Liver (tissue), 9 donors: Measurements from ENCODE around the gene MAP1LC3C. TPM values are rescaled to one million over a fixed set of nuclear protein-coding genes. Genes with fewer than 3 reads are reported as not detected.

Experiments used
- DNase-seq: peaks from one replicate; pipeline ENCODE4 v3.0.0-alpha.2; 2017; ENCODE audit warnings: low spot score
- H3K27ac ChIP-seq, 2 donors: one replicate each; pipeline ENCODE4 v1.7.0; 2013; ENCODE audit warnings: inconsistent platforms in 2 of 2, low read length in 2 of 2, control low read depth in 1 of 2, low read depth in 1 of 2, mild to moderate bottlenecking in 1 of 2
- H3K27me3 ChIP-seq, 4 donors: one replicate each; pipeline versions ENCODE4 v1.6.1 to v1.7.0; 2013; ENCODE audit warnings: low read length in 3 of 4, inconsistent platforms in 1 of 4, mild to moderate bottlenecking in 1 of 4, moderate library complexity in 1 of 4; ENCODE audit not compliant: control insufficient read depth in 4 of 4, insufficient read depth in 4 of 4
- H3K36me3 ChIP-seq, 4 donors: one replicate each; pipeline versions ENCODE4 v1.6.1 to v1.7.0; 2013; ENCODE audit warnings: low read length in 3 of 4, mild to moderate bottlenecking in 3 of 4, low read depth in 1 of 4, moderate library complexity in 1 of 4; ENCODE audit not compliant: control insufficient read depth in 4 of 4, insufficient read depth in 3 of 4
- H3K4me1 ChIP-seq, 4 donors: one replicate each; pipeline versions ENCODE4 v1.6.1 to v1.7.0; 2013; ENCODE audit warnings: low read length in 3 of 4, mild to moderate bottlenecking in 3 of 4, moderate library complexity in 1 of 4; ENCODE audit not compliant: control insufficient read depth in 4 of 4, insufficient read depth in 4 of 4
- H3K4me3 ChIP-seq, 3 donors: one replicate each; pipeline versions ENCODE4 v1.6.1 to v1.7.0; 2013; ENCODE audit warnings: low read length in 3 of 3, control low read depth in 1 of 3, low read depth in 1 of 3, mild to moderate bottlenecking in 1 of 3
- H3K9ac ChIP-seq, 2 donors: one replicate each; pipeline ENCODE4 v1.7.0; 2013; ENCODE audit warnings: low read length in 2 of 2, mild to moderate bottlenecking in 2 of 2, moderate library complexity in 2 of 2, control low read depth in 1 of 2, low read depth in 1 of 2
- H3K9me3 ChIP-seq, 4 donors: one replicate each; pipeline versions ENCODE4 v1.6.1 to v1.7.0; 2013; ENCODE audit warnings: low read length in 3 of 4; ENCODE audit not compliant: control insufficient read depth in 4 of 4
- FOXA1 ChIP-seq: IDR thresholded peaks from 2 replicates; pipeline ENCODE4 v1.6.1; 2016; ENCODE audit warnings: antibody characterized with exemption
- FOXA2 ChIP-seq: IDR thresholded peaks from 2 replicates; pipeline ENCODE4 v1.6.1; 2016; ENCODE audit warnings: antibody characterized with exemption
- GABPA ChIP-seq, 2 donors: IDR thresholded peaks in 1 of 2; conservative IDR thresholded peaks in 1 of 2; 2 replicates each; pipeline ENCODE4 v1.6.1; 2016; ENCODE audit warnings: antibody characterized with exemption in 2 of 2, mild to moderate bottlenecking in 1 of 2, moderate library complexity in 1 of 2
- HNF4A ChIP-seq, 2 donors: conservative IDR thresholded peaks; 2 replicates each; pipeline ENCODE4 v1.6.1; 2016; ENCODE audit warnings: antibody characterized with exemption in 2 of 2, mild to moderate bottlenecking in 2 of 2
- HNF4G ChIP-seq: IDR thresholded peaks from 2 replicates; pipeline ENCODE4 v1.6.1; 2016; ENCODE audit warnings: antibody characterized with exemption
- NR2F2 ChIP-seq: IDR thresholded peaks from 2 replicates; pipeline ENCODE4 v1.6.1; 2016; ENCODE audit warnings: antibody characterized with exemption
- RXRA ChIP-seq, 2 donors: IDR thresholded peaks; 2 replicates each; pipeline ENCODE4 v1.6.1; 2017 to 2018; ENCODE audit warnings: antibody characterized with exemption in 2 of 2, mild to moderate bottlenecking in 1 of 2
- SP1 ChIP-seq: IDR thresholded peaks from 2 replicates; pipeline ENCODE4 v1.6.1; 2018; ENCODE audit warnings: antibody characterized with exemption, mild to moderate bottlenecking
- TAF1 ChIP-seq: conservative IDR thresholded peaks from 2 replicates; pipeline ENCODE4 v1.6.1; 2016; ENCODE audit warnings: antibody characterized with exemption, mild to moderate bottlenecking
- YY1 ChIP-seq: IDR thresholded peaks from 2 replicates; pipeline ENCODE4 v1.6.1; 2016; ENCODE audit warnings: antibody characterized with exemption, mild to moderate bottlenecking
- WGBS: extraction: QIAGEN DNeasy Blood & Tissue Kit; methylation state at CpG from one replicate; pipeline ENCODE4 v1.1.7; 2013; 5-methylcytosine and 5-hydroxymethylcytosine counted together
- polyA plus RNA-seq, 2 donors: library from polyadenylated mRNA; stranded (reverse) in 1 of 2; unstranded in 1 of 2; fragments of 200-250 nt in 1 of 2; fragments of >200 nt in 1 of 2; fragmentation: Nextera tagmentation in 1 of 2; extraction: Ambion mirVana in 1 of 2; gene quantifications; one replicate each; pipeline versions ENCODE4 v1.2.1 to v1.2.3, GENCODE V29; 2013 to 2015
- total RNA-seq, 2 donors: library from RNA; depleted of rRNA; stranded (reverse); fragments of >200 nt; gene quantifications; one replicate each; pipeline ENCODE4 v1.2.3, GENCODE V29; 2014
- TF ChIP-seq, protein P1 (sequence below): IDR thresholded peaks from 2 replicates; pipeline ENCODE4 v1.6.1; 2016; ENCODE audit warnings: antibody characterized with exemption
- TF ChIP-seq, protein P2 (sequence below): IDR thresholded peaks from 2 replicates; pipeline ENCODE4 v1.6.1; 2016; ENCODE audit warnings: antibody characterized with exemption
- TF ChIP-seq, protein P3 (sequence below): IDR thresholded peaks from 2 replicates; pipeline ENCODE4 v1.6.1; 2016; ENCODE audit warnings: antibody characterized with exemption, mild to moderate bottlenecking
- TF ChIP-seq, protein P4 (sequence below): fragments of 150-350 bp; IDR thresholded peaks from 2 replicates; pipeline ENCODE4 v1.5.1; 2017; ENCODE audit warnings: improper control_type of control experiment, low read depth, low read length; ENCODE audit not compliant: missing input control
- TF ChIP-seq, protein P5 (sequence below): IDR thresholded peaks from 2 replicates; pipeline ENCODE4 v1.6.1; 2016; ENCODE audit warnings: antibody characterized with exemption
- donor health status: healthy.
- donor health status: healthy.
- donor health status: healthy.
- donor health status: healthy.
- donor health status: healthy.

Gene MAP1LC3C
- total and polyA plus RNA-seq, 4 donors = not detected

DNA sequence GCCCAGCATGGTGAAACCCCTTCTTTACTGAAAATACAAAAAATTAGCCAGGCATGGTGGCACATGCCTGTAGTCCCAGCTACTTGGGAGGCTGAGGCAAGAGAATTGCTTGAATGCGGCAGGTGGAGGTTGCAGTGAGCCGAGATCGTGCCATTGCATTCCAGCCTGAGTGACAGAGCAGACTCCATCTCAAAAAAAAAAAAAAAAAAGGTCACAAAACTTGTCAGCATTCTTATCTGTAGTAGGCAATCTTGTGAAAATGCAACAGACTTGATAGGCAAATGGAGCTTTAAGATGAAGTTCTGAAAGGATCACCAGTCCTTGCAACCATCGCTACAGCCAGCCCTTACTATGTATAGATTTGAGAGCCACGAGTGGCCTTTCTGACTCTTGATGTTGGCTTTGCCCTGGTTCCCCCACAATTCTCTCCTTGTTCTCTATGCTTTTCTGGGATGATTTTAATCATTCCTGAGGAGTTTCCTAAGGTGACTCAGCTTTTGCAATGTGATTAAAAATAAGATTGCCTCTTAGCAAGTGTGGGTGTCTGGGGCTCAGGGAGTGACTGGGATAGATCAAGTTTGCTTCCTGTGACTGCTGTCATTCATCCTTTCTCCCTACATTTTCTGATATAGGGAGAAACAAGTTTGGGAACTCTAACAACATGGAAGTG is 7.1 kb upstream of the MAP1LC3C start:
- no peaks in the 10 kb centered on the region for H3K27me3 ChIP-seq
- H3K9ac ChIP-seq = no peak overlapping the region
- H3K4me3 ChIP-seq = no peak overlapping the region
- H3K27ac ChIP-seq = no peak overlapping the region
- TF ChIP-seq, protein P1, sequence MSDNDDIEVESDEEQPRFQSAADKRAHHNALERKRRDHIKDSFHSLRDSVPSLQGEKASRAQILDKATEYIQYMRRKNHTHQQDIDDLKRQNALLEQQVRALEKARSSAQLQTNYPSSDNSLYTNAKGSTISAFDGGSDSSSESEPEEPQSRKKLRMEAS = no peak
- TF ChIP-seq HNF4G = no peak
- TF ChIP-seq, protein P2, sequence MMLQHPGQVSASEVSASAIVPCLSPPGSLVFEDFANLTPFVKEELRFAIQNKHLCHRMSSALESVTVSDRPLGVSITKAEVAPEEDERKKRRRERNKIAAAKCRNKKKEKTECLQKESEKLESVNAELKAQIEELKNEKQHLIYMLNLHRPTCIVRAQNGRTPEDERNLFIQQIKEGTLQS = no peak
- TF ChIP-seq GABPA (IDR thresholded peaks at IDR 0.05 in 1 of 2, conservative IDR thresholded peaks at IDR 0.05 in 1 of 2) = no peak
- TF ChIP-seq YY1 = no peak
- TF ChIP-seq RXRA (IDR thresholded peaks at IDR 0.05) = no peak
- TF ChIP-seq NR2F2 = no peak
- no peak for TF ChIP-seq FOXA1
- TF ChIP-seq, protein P3, sequence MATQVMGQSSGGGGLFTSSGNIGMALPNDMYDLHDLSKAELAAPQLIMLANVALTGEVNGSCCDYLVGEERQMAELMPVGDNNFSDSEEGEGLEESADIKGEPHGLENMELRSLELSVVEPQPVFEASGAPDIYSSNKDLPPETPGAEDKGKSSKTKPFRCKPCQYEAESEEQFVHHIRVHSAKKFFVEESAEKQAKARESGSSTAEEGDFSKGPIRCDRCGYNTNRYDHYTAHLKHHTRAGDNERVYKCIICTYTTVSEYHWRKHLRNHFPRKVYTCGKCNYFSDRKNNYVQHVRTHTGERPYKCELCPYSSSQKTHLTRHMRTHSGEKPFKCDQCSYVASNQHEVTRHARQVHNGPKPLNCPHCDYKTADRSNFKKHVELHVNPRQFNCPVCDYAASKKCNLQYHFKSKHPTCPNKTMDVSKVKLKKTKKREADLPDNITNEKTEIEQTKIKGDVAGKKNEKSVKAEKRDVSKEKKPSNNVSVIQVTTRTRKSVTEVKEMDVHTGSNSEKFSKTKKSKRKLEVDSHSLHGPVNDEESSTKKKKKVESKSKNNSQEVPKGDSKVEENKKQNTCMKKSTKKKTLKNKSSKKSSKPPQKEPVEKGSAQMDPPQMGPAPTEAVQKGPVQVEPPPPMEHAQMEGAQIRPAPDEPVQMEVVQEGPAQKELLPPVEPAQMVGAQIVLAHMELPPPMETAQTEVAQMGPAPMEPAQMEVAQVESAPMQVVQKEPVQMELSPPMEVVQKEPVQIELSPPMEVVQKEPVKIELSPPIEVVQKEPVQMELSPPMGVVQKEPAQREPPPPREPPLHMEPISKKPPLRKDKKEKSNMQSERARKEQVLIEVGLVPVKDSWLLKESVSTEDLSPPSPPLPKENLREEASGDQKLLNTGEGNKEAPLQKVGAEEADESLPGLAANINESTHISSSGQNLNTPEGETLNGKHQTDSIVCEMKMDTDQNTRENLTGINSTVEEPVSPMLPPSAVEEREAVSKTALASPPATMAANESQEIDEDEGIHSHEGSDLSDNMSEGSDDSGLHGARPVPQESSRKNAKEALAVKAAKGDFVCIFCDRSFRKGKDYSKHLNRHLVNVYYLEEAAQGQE = no peak
- TF ChIP-seq, protein P4, sequence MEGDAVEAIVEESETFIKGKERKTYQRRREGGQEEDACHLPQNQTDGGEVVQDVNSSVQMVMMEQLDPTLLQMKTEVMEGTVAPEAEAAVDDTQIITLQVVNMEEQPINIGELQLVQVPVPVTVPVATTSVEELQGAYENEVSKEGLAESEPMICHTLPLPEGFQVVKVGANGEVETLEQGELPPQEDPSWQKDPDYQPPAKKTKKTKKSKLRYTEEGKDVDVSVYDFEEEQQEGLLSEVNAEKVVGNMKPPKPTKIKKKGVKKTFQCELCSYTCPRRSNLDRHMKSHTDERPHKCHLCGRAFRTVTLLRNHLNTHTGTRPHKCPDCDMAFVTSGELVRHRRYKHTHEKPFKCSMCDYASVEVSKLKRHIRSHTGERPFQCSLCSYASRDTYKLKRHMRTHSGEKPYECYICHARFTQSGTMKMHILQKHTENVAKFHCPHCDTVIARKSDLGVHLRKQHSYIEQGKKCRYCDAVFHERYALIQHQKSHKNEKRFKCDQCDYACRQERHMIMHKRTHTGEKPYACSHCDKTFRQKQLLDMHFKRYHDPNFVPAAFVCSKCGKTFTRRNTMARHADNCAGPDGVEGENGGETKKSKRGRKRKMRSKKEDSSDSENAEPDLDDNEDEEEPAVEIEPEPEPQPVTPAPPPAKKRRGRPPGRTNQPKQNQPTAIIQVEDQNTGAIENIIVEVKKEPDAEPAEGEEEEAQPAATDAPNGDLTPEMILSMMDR = no peak
- no peak for TF ChIP-seq SP1
- TF ChIP-seq TAF1 = no peak
- no peak for TF ChIP-seq HNF4A (conservative IDR thresholded peaks at IDR 0.05)
- H3K36me3 ChIP-seq = no peaks in the 10 kb centered on the region
- no peak for DNase-seq
- no peaks in the 10 kb centered on the region for H3K4me1 ChIP-seq
- H3K9me3 ChIP-seq = no peaks in the 10 kb centered on the region
- 79% methylated on average over 5 of the region's 5 CpGs for WGBS

DNA sequence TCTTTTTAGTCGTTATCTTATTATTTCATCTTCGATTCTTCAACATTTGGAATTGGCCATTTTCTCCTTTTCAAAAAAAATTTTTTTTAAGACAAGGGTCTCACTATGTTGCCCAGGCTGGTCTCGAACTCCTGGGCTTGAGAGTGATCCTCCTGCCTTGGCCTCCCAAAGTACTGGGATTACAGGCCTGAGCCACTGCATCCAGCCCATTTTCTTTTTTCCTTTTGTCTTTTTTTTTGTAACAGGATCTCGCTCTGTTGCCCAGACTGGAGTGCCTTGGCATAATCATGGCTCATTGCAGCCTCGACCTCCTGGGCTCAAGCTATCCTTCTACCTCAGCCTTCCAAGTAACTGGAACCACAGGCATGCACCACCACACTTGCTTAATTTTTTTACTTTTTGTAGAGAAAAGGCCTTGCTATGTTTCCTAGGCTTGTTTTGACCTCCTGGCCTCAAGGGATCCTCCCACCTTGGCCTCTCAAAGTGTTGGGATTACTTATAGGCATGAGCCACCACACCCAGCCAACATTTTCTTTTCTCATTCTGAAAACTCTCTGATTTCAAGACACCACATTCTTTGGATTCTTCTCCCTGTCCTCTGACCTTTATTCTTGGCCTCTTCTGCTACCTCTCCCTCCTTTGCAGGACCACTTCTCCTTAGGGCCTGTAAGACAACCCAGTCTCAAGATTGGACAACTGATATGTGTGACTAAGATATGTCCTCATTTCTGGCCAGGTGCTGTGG is 6.0 kb upstream of the MAP1LC3C start:
- Histone ChIP-seq H3K27ac (no peak overlapping the region), H3K36me3 (no peaks in the 10 kb centered on the region), H3K4me3 (no peak overlapping the region), H3K9me3 (no peaks in the 10 kb centered on the region), H3K9ac (no peak overlapping the region), H3K27me3 (no peaks in the 10 kb centered on the region), H3K4me1 (no peaks in the 10 kb centered on the region)
- 89% methylated on average over 5 of the region's 5 CpGs for WGBS
- DNase-seq = no peak
- TF ChIP-seq NR2F2 (no peak), GABPA (IDR thresholded peaks at IDR 0.05 in 1 of 2, conservative IDR thresholded peaks at IDR 0.05 in 1 of 2) (no peak), RXRA (IDR thresholded peaks at IDR 0.05) (no peak), TAF1 (no peak), YY1 (no peak), SP1 (no peak), HNF4A (conservative IDR thresholded peaks at IDR 0.05) (no peak), FOXA2 (no peak), HNF4G (no peak)
- TF ChIP-seq, protein P1 = no peak
- TF ChIP-seq, protein P3 = no peak
- TF ChIP-seq, protein P5, sequence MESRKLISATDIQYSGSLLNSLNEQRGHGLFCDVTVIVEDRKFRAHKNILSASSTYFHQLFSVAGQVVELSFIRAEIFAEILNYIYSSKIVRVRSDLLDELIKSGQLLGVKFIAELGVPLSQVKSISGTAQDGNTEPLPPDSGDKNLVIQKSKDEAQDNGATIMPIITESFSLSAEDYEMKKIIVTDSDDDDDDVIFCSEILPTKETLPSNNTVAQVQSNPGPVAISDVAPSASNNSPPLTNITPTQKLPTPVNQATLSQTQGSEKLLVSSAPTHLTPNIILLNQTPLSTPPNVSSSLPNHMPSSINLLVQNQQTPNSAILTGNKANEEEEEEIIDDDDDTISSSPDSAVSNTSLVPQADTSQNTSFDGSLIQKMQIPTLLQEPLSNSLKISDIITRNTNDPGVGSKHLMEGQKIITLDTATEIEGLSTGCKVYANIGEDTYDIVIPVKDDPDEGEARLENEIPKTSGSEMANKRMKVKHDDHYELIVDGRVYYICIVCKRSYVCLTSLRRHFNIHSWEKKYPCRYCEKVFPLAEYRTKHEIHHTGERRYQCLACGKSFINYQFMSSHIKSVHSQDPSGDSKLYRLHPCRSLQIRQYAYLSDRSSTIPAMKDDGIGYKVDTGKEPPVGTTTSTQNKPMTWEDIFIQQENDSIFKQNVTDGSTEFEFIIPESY = no peak
- TF ChIP-seq, protein P2 = no peak
